ENCODE data around the gene HIC1. TPM values are rescaled to one million over a fixed set of nuclear protein-coding genes. Genes with fewer than 3 reads are reported as not detected.

HIC1 gene
- total RNA-seq, 2 donors from 2014 or later, result 20.5 to 33.1 TPM

DNA sequence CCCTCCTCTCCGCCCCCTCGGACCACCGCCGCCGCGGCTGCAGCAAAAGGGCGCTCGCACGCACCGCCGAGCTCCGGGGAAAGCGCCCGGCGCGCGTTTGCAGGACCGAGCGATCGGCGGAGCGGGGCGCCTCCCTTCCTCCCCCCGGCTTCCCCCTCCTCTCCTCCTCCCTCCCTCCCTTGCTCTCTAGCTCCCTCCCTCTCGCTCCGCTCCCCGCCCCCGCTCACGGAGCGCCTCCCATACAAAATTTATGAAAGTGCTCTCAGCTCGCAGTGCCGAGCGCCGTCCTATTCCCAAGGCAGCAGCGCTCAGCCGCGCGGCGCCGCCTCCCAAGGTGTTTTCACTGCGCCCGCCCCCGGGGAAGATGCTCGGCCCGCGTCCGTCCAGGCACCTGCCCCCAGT is 29.7 kb upstream of the HIC1 start, which contains the start of gene RTN4RL1:
RTN4RL1 (minus strand) TSS at position 115 of the 402 bp plus-strand sequence. CDS start 469 bp downstream, outside the sequence.
- H3K27ac ChIP-seq, result peak within 1 kb of the TSS; percentile 72 to 75
- intact Hi-C loops (cut with DNase I), result no loop called here
- under 1% methylated on average over 42 of the region's 47 CpGs for WGBS

DNA sequence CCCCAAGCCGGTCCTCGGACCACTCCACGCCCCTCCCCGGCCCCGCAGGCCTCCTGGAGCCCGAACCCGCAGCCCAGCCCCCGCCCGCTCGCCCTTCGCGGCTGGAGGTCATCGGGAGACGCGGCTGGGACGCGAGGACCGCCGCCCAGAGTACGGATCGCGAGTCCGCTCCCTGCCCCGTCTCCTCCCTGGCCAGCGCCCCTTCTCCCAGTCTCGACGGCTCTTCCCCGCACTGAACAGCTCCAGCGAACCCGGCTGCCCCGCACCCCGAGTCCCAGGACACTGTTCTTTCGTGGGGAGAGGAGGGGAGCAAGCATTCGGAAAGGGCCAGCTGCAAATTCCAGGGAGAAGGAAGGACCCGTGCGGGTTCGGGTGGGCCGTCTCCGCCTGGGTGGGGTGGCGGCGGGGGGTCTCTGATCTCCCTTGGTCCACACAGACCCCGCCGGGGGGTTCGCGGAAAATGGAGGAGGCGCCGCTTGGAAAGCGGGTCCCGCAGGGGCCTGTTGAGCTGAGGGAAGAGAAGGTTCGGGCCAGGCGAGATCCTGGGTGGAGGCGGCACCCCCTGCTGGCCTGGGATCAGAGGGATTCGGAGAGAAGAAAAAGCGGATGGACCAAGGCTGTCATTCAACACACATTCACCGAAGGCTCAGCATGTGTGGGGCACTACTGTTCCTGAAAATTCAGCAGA is 29.1 kb upstream of the HIC1 start:
- no peaks in the 10 kb centered on the region for H3K4me1 ChIP-seq (replicated peaks)
- WGBS, result under 1% methylated on average over 50 of the region's 55 CpGs
- H3K9me3 ChIP-seq, result no peaks in the 10 kb centered on the region
- peak overlapping the region; percentile 72 to 75 for H3K27ac ChIP-seq
- H3K27me3 ChIP-seq (replicated peaks; ENCODE audit: insufficient read depth), result no peaks in the 10 kb centered on the region
- peak overlapping the region; percentile 54 to 66 for H3K4me3 ChIP-seq
- no peaks in the 10 kb centered on the region for H3K36me3 ChIP-seq
- intact Hi-C loops (cut with DNase I), result loop anchor here (1.0 kb wide), 1 partner anchor 117 kb away; no protein-coding TSS in a partner anchor
- DNase-seq (ENCODE audit: low spot score), result peak; percentile 84
- TF ChIP-seq, protein P1, sequence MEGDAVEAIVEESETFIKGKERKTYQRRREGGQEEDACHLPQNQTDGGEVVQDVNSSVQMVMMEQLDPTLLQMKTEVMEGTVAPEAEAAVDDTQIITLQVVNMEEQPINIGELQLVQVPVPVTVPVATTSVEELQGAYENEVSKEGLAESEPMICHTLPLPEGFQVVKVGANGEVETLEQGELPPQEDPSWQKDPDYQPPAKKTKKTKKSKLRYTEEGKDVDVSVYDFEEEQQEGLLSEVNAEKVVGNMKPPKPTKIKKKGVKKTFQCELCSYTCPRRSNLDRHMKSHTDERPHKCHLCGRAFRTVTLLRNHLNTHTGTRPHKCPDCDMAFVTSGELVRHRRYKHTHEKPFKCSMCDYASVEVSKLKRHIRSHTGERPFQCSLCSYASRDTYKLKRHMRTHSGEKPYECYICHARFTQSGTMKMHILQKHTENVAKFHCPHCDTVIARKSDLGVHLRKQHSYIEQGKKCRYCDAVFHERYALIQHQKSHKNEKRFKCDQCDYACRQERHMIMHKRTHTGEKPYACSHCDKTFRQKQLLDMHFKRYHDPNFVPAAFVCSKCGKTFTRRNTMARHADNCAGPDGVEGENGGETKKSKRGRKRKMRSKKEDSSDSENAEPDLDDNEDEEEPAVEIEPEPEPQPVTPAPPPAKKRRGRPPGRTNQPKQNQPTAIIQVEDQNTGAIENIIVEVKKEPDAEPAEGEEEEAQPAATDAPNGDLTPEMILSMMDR (IDR thresholded peaks at IDR 0.05), result peak; percentile 61 to 93 (median 82)
- no peak for TF ChIP-seq POLR2A (IDR thresholded peaks at IDR 0.05)
- TF ChIP-seq POLR2AphosphoS5 (IDR thresholded peaks at IDR 0.05), result peak; percentile 45

More for the DNA sequence above, 29.7 kb upstream of the HIC1 start, which contains the start of gene RTN4RL1:
- H3K27me3 ChIP-seq (replicated peaks; ENCODE audit: insufficient read depth), result no peaks in the 10 kb centered on the region
- peak; percentile 81 for DNase-seq (ENCODE audit: low spot score)
- H3K36me3 ChIP-seq, result no peaks in the 10 kb centered on the region
- H3K9me3 ChIP-seq, result no peaks in the 10 kb centered on the region
- TF ChIP-seq, protein P1 (IDR thresholded peaks at IDR 0.05), result no peak
- TF ChIP-seq POLR2AphosphoS5 (IDR thresholded peaks at IDR 0.05) (peak; percentile 77), POLR2A (IDR thresholded peaks at IDR 0.05) (peak; percentile 45)
- H3K4me3 ChIP-seq, result peak within 1 kb of the TSS; percentile 54 to 66
- H3K4me1 ChIP-seq (replicated peaks), result no peaks in the 10 kb centered on the region

DNA sequence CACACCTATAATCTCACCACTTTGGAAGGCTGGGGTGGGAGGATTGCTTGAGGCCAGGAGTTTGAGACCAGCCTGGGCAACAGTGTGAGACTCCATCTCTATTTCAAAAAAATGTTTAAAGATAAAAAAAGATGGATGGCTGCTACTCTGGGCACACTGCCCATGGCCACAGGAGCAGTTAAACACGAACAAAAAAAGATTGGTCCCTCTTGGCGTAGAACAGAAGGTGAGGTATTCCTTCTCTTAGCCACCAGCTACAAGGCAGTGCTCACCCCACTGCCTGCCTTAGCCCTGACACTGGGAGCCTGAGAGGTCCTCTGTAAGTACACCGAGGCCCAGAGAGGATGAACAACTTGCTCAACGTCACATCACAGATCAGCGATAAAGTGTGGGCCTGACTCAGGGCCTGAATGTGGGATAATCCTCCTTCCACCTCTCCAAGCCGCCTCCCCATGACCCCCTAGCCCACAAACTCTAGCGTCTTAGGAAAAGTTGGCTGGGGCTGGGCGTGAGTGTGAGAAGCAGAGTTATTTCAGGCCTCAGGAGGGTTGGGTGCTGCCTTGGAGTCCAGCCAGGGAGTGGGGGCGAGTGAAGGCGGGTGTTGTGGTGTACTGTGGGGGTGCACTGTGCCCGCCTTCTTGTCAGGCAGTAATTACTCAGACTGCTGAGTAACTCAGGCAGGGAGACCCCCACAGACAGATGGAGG is 27.2 kb upstream of the HIC1 start:
- Histone ChIP-seq H3K27me3 (replicated peaks; ENCODE audit: insufficient read depth) (no peaks in the 10 kb centered on the region), H3K27ac (no peak overlapping the region), H3K36me3 (no peaks in the 10 kb centered on the region), H3K9me3 (no peaks in the 10 kb centered on the region), H3K4me3 (no peak overlapping the region), H3K4me1 (replicated peaks) (no peaks in the 10 kb centered on the region)
- DNase-seq (ENCODE audit: low spot score), result no peak
- 71% methylated on average over 11 of the region's 11 CpGs for WGBS
- TF ChIP-seq POLR2AphosphoS5 (IDR thresholded peaks at IDR 0.05) (no peak), POLR2A (IDR thresholded peaks at IDR 0.05) (no peak)
- TF ChIP-seq, protein P1 (IDR thresholded peaks at IDR 0.05), result no peak
- intact Hi-C loops (cut with DNase I), result no loop called here

DNA sequence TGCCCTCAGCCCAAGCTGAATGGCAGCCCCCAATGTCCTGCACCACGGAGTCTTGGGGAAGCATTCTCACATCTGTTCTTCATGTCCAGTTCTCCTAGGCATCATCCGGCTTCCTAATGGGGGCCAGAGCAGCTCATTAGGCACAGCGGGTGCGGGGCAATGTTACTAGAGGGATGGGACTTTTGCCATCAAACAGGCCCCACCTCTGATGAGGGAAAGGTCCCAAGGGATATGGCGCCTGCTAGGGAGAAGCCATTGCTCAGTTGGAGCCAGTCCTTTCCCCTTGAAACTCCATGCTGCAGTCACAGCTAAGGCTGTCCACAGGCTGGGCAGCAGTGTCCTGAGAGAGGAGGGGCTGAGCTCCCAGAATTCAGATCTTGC is 26.7 kb upstream of the HIC1 start:
- no peaks in the 10 kb centered on the region for H3K9me3 ChIP-seq
- no peaks in the 10 kb centered on the region for H3K27me3 ChIP-seq (replicated peaks; ENCODE audit: insufficient read depth)
- intact Hi-C loops (cut with DNase I), result no loop called here
- no peak for DNase-seq (ENCODE audit: low spot score)
- TF ChIP-seq, protein P1 (IDR thresholded peaks at IDR 0.05), result no peak
- TF ChIP-seq POLR2AphosphoS5 (IDR thresholded peaks at IDR 0.05) (no peak), POLR2A (IDR thresholded peaks at IDR 0.05) (no peak)
- WGBS, result 88% methylated on average over 5 of the region's 5 CpGs
- H3K27ac ChIP-seq, result no peak overlapping the region
- H3K36me3 ChIP-seq, result peaks cover 0 to 3% of the 10 kb centered on the region in 2 donors
- H3K4me1 ChIP-seq (replicated peaks), result no peaks in the 10 kb centered on the region
- no peak overlapping the region for H3K4me3 ChIP-seq
